GM12874 (cell line): Measurements from ENCODE around the gene APOL2.

Experiments
- CTCF ChIP-seq: IDR thresholded peaks from 2 replicates; pipeline ENCODE4 v1.5.1; 2011; ENCODE audit warnings: low read depth, mild to moderate bottlenecking, control low read depth, low read length, moderate library complexity; ENCODE audit not compliant: insufficient read depth

APOL2 gene

GRCh38 chr22:36198536-36198935 lies 40.8 kb downstream of the APOL2 start:
- TF ChIP-seq CTCF, result no peak

GRCh38 chr22:36197514-36198146 lies 41.7 kb downstream of the APOL2 start:
- no peak for TF ChIP-seq CTCF

- no peak for TF ChIP-seq CTCF
Observed at GRCh38 chr22:36197065-36197440, 42.3 kb downstream of the APOL2 start.

GRCh38 chr22:36196254-36197064 lies 42.9 kb downstream of the APOL2 start:
- no peak for TF ChIP-seq CTCF

- peak; percentile 70 for TF ChIP-seq CTCF
Observed at GRCh38 chr22:36194971-36195370, 44.4 kb downstream of the APOL2 start.

GRCh38 chr22:36194385-36194784 lies 44.9 kb downstream of the APOL2 start:
- TF ChIP-seq CTCF, result no peak

- TF ChIP-seq CTCF, result no peak
Observed at GRCh38 chr22:36193577-36193976, 45.8 kb downstream of the APOL2 start.
